DOHH2 (cell line): ENCODE data around the gene CORO2B.

Experiments used
- H3F3A ChIP-seq: fragments of 200-600 bp; sonication (generic), shearing (Covaris generic); 2 replicates; pipeline ENCODE4 v1.6.0; 2016; ENCODE audit warnings: antibody characterized with exemption, mild to moderate bottlenecking; ENCODE audit not compliant: control insufficient read depth, insufficient read depth
- H3K27ac ChIP-seq: fragments of 200-600 bp; sonication (generic); 2 replicates; pipeline ENCODE4 v1.5.1; 2014; ENCODE audit warnings: low read depth, mild to moderate bottlenecking, low read length, moderate library complexity
- H3K27me3 ChIP-seq: fragments of 200-600 bp; sonication (generic); 2 replicates; pipeline ENCODE4 v1.6.1; 2014; ENCODE audit warnings: mild to moderate bottlenecking, low read length, mixed read lengths; ENCODE audit not compliant: control insufficient read depth
- H3K36me3 ChIP-seq: fragments of 200-600 bp; sonication (generic); 2 replicates; pipeline ENCODE4 v1.6.1; 2014; ENCODE audit warnings: mild to moderate bottlenecking, low read length, moderate library complexity, mixed read lengths; ENCODE audit not compliant: control insufficient read depth
- H3K4me1 ChIP-seq: fragments of 200-600 bp; sonication (generic); 2 replicates; pipeline ENCODE4 v1.6.1; 2014; ENCODE audit warnings: mild to moderate bottlenecking, low read length, mixed read lengths; ENCODE audit not compliant: control insufficient read depth
- H3K4me2 ChIP-seq: fragments of 200-600 bp; sonication (generic); 2 replicates; pipeline ENCODE4 v1.6.0; 2014; ENCODE audit warnings: mild to moderate bottlenecking, low read length, moderate library complexity
- H3K4me3 ChIP-seq: fragments of 200-600 bp; sonication (generic); 2 replicates; pipeline ENCODE4 v1.5.1; 2014; ENCODE audit warnings: mild to moderate bottlenecking, low read length, mixed read lengths
- H3K79me2 ChIP-seq: fragments of 200-600 bp; sonication (generic); 2 replicates; pipeline ENCODE4 v1.6.1; 2014; ENCODE audit warnings: mild to moderate bottlenecking, low read length, mixed read lengths; ENCODE audit not compliant: control insufficient read depth
- H3K9me2 ChIP-seq: fragments of 200-600 bp; sonication (generic); replicated peaks from 2 replicates; pipeline ENCODE4 v1.6.1; 2014; ENCODE audit warnings: mild to moderate bottlenecking, low read length, mixed read lengths; ENCODE audit not compliant: control insufficient read depth
- H3K9me3 ChIP-seq: fragments of 200-600 bp; sonication (generic); 2 replicates; pipeline ENCODE4 v1.6.1; 2014; ENCODE audit warnings: antibody characterized with exemption, low read length, mixed read lengths; ENCODE audit not compliant: control insufficient read depth, insufficient read depth
- H4K20me1 ChIP-seq: fragments of 200-600 bp; sonication (generic); 2 replicates; pipeline ENCODE4 v1.6.0; 2014; ENCODE audit warnings: low read depth, mild to moderate bottlenecking, antibody characterized with exemption, low read length, moderate library complexity; ENCODE audit not compliant: control insufficient read depth, insufficient read depth
- CTCF ChIP-seq: fragments of 200-600 bp; sonication (generic); IDR thresholded peaks from one replicate; pipeline ENCODE4 v1.5.1; 2014; ENCODE audit warnings: antibody characterized with exemption, mild to moderate bottlenecking, low read depth, low read length; ENCODE audit not compliant: poor library complexity, severe bottlenecking
- EZH2phosphoT487 ChIP-seq: fragments of 200-600 bp; sonication (generic); IDR thresholded peaks from 2 replicates; pipeline ENCODE4 v1.6.1; 2017; ENCODE audit warnings: borderline replicate concordance, mild to moderate bottlenecking, antibody characterized with exemption, low read length, moderate library complexity, mixed read lengths

The CORO2B gene

GRCh38 chr15:68542348-68542747 lies 36.4 kb upstream of the CORO2B start:
- H3K9me2 ChIP-seq, result no peaks in the 10 kb centered on the region

GRCh38 chr15:68542771-68543164 lies 36.0 kb upstream of the CORO2B start:
- no peaks in the 10 kb centered on the region for H4K20me1 ChIP-seq

More at GRCh38 chr15:68542348-68542747, 36.4 kb upstream of the CORO2B start:
- Histone ChIP-seq H3K9me3 (no peaks in the 10 kb centered on the region), H3K4me3 (no peak overlapping the region), H3K4me2 (no peak overlapping the region), H3K27ac (no peak overlapping the region), H3K27me3 (peaks cover 25% of the 10 kb centered on the region), H3K4me1 (no peaks in the 10 kb centered on the region), H3K79me2 (no peaks in the 10 kb centered on the region), H3K36me3 (no peaks in the 10 kb centered on the region), H3F3A (no peaks in the 10 kb centered on the region), H4K20me1 (no peaks in the 10 kb centered on the region)
- TF ChIP-seq EZH2phosphoT487 (no peak), CTCF (no peak)

GRCh38 chr15:68543165-68544008 lies 35.4 kb upstream of the CORO2B start:
- no peaks in the 10 kb centered on the region for H3K79me2 ChIP-seq
- peaks cover 28% of the 10 kb centered on the region for H3K27me3 ChIP-seq
- TF ChIP-seq CTCF (no peak), EZH2phosphoT487 (no peak)
- H3F3A ChIP-seq, result no peaks in the 10 kb centered on the region
- H3K4me3 ChIP-seq, result no peak overlapping the region
- no peaks in the 10 kb centered on the region for H3K4me1 ChIP-seq
- H3K9me2 ChIP-seq, result no peaks in the 10 kb centered on the region
- H3K36me3 ChIP-seq, result no peaks in the 10 kb centered on the region
- no peaks in the 10 kb centered on the region for H3K9me3 ChIP-seq
- H3K4me2 ChIP-seq, result no peak overlapping the region
- no peaks in the 10 kb centered on the region for H4K20me1 ChIP-seq
- H3K27ac ChIP-seq, result no peak overlapping the region

More at GRCh38 chr15:68542771-68543164, 36.0 kb upstream of the CORO2B start:
- Histone ChIP-seq H3K9me3 (no peaks in the 10 kb centered on the region), H3K27me3 (peaks cover 25% of the 10 kb centered on the region), H3K27ac (no peak overlapping the region), H3K36me3 (no peaks in the 10 kb centered on the region), H3K4me2 (no peak overlapping the region), H3F3A (no peaks in the 10 kb centered on the region), H3K4me3 (no peak overlapping the region), H3K9me2 (no peaks in the 10 kb centered on the region), H3K79me2 (no peaks in the 10 kb centered on the region), H3K4me1 (no peaks in the 10 kb centered on the region)
- TF ChIP-seq CTCF (no peak), EZH2phosphoT487 (no peak)
